ENCODE results near the gene TNFSF9.
"Not testable (repeated sequence)": the region's sequence is repeated elsewhere in the genome, so short reads cannot be mapped to it uniquely, and the experiment has no call there.

The TNFSF9 gene

DNA sequence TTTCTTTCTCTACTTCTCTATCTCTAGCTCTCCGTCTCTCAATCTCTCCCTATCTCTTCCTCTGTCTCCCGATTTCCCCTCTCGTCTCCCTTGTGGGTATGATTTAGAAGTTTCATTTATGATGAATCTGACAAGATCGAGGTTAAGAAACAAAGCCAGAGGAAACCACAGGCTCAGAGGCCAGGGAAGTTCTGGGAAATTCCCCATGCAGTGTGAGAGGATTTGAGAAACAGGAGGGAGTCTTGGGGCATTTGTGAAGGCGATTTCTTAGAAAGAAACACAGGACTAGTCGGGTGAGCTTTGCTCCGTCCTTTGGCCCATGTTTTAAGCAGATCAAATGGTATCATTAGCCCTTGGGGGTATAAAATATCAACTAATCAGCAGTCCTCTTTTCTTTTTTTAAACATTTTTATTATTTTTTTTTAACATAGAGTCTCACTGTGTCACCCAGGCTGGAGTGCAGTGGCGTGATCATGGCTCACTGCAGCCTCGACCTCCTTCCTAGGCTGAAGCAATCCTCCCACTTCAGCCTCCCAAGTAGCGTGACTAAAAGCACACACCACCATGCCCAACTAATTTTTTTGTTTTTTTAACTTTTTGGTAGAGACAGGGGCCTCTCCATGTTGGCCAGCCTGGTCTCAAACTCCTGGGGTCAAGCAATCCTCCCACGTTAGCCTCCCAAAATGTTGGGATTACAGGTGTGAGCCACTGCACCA, 25.8 kb downstream of the TNFSF9 start:
- Histone ChIP-seq H3K27me3 (ENCODE audit: control insufficient read depth in 1 of 2, insufficient read depth in 2 of 2, low read length in 2 of 2) (peaks cover 0 to 5% of the 10 kb centered on the region in 2 donors), H3K36me3 (ENCODE audit: control insufficient read depth in 2 of 2, insufficient read depth in 2 of 2, low read length in 2 of 2) (no peaks in the 10 kb centered on the region), H3K27ac (ENCODE audit: low read length) (no peak overlapping the region), H3K9me3 (ENCODE audit: control insufficient read depth in 2 of 2, low read length in 2 of 2) (no peaks in the 10 kb centered on the region), H3K4me3 (ENCODE audit: low read length in 2 of 2) (no peak overlapping the region), H3K9ac (ENCODE audit: low read length in 2 of 2) (no peak overlapping the region), H3K4me1 (ENCODE audit: control insufficient read depth, insufficient read depth, low read length) (no peaks in the 10 kb centered on the region)

DNA sequence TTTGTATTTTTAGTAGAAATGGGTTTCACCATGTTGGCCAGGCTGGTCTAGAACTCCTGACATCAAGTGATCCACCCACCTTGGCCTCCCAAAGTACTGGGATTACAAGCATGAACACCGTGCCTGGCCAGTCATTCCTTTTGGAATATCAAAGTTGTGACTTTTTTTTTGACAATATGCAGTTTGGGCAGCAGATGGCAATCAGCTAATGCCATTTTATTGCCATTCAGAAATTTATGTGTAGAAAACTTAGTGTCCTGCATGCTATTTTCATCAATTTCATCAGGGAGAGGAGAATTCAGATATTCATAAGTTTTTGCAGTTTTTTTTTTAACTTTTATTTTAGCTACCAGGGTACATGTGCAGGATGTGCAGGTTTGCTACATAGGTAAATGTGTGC, 31.6 kb downstream of the TNFSF9 start:
- H3K36me3 ChIP-seq (ENCODE audit: control insufficient read depth in 2 of 2, insufficient read depth in 2 of 2, low read length in 2 of 2); H3K27ac ChIP-seq (ENCODE audit: low read length); H3K9ac ChIP-seq (ENCODE audit: low read length in 2 of 2); H3K27me3 ChIP-seq (ENCODE audit: control insufficient read depth in 1 of 2, insufficient read depth in 2 of 2, low read length in 2 of 2); H3K4me1 ChIP-seq (ENCODE audit: control insufficient read depth, insufficient read depth, low read length); H3K4me3 ChIP-seq (ENCODE audit: low read length in 2 of 2): not testable (repeated sequence)
- peaks cover 4 to 12% of the 10 kb centered on the region in 2 donors for H3K9me3 ChIP-seq (ENCODE audit: control insufficient read depth in 2 of 2, low read length in 2 of 2)

DNA sequence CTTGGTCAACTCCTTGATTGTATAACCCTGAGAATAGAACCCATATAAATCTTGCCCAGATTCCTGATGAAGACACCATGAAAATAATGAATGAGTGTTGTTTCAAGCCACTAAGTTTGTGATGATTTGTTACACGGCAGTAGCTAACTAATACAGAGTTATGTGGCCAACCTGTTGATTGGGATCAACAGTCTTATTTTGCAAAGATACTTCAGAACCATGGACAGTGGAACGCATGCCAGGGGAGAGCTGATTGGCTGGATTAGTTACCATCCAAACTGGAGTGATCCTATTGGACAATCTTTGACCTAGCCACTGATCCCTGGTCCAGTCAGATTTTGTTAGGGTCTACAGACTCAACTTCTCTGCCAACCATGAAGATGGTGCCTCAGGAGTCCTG, 33.6 kb downstream of the TNFSF9 start:
- Histone ChIP-seq H3K4me3 (ENCODE audit: low read length in 2 of 2) (no peak overlapping the region), H3K27ac (ENCODE audit: low read length) (no peak overlapping the region), H3K36me3 (ENCODE audit: control insufficient read depth in 2 of 2, insufficient read depth in 2 of 2, low read length in 2 of 2) (no peaks in the 10 kb centered on the region)

DNA sequence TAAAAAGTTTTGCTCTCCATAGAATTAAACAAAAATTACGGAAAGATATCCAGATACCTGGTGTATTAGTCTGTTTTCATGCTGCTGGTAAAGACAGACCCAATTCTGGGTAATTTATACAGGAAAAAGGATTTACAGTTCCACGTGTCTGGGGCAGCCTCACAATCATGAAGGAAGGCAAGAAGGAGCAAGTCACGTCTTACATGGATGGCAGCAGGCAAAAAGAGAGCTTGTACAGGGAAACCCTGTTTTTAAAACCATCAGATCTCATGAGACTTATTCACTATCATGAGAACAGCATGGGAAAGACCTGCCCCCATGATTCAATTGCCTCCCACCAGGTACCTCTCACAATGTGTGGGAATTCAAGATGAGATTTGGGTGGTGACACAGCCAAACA, 35.9 kb downstream of the TNFSF9 start:
- H3K9ac ChIP-seq (ENCODE audit: low read length in 2 of 2); H3K36me3 ChIP-seq (ENCODE audit: control insufficient read depth in 2 of 2, insufficient read depth in 2 of 2, low read length in 2 of 2); H3K27ac ChIP-seq (ENCODE audit: low read length); H3K4me3 ChIP-seq (ENCODE audit: low read length in 2 of 2); H3K4me1 ChIP-seq (ENCODE audit: control insufficient read depth, insufficient read depth, low read length); H3K27me3 ChIP-seq (ENCODE audit: control insufficient read depth in 1 of 2, insufficient read depth in 2 of 2, low read length in 2 of 2): not testable (repeated sequence)
- H3K9me3 ChIP-seq (ENCODE audit: control insufficient read depth in 2 of 2, low read length in 2 of 2) = peaks cover 7 to 12% of the 10 kb centered on the region in 2 donors

More for the DNA sequence above, 33.6 kb downstream of the TNFSF9 start:
- Histone ChIP-seq H3K9ac (ENCODE audit: low read length in 2 of 2) (no peak overlapping the region), H3K9me3 (ENCODE audit: control insufficient read depth in 2 of 2, low read length in 2 of 2) (peaks cover 4 to 12% of the 10 kb centered on the region in 2 donors), H3K4me1 (ENCODE audit: control insufficient read depth, insufficient read depth, low read length) (no peaks in the 10 kb centered on the region), H3K27me3 (ENCODE audit: control insufficient read depth in 1 of 2, insufficient read depth in 2 of 2, low read length in 2 of 2) (peaks cover 0 to 2% of the 10 kb centered on the region in 2 donors)

DNA sequence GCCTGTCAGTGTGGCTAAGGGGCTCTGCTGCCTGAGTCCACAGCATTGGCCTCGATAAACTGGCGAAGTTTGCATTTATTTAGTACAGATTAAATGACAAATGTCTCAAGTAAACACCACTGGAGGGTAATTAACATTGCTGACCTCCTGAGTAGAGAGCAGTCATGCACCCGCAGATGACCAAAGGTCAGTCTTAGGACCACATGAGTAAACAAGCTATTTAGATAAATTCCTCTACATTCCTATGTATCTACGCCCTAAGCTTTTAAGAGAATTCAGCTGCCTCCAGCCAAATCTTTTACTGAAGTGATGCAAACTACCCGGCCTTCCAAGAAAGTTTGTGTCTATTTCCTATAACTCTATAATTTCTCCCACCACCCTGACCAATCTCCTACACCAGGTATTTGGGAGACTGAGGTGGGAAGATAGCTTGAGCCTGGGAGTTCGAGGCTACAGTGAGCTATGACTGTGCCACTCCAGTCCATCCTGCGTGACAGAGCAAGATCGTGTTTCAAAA, 37.2 kb downstream of the TNFSF9 start:
- no peak overlapping the region for H3K9ac ChIP-seq (ENCODE audit: low read length in 2 of 2)
- peaks cover 0 to 6% of the 10 kb centered on the region in 2 donors for H3K27me3 ChIP-seq (ENCODE audit: control insufficient read depth in 1 of 2, insufficient read depth in 2 of 2, low read length in 2 of 2)
- H3K9me3 ChIP-seq (ENCODE audit: control insufficient read depth in 2 of 2, low read length in 2 of 2) = peaks cover 7 to 8% of the 10 kb centered on the region in 2 donors
- no peak overlapping the region for H3K27ac ChIP-seq (ENCODE audit: low read length)
- no peaks in the 10 kb centered on the region for H3K36me3 ChIP-seq (ENCODE audit: control insufficient read depth in 2 of 2, insufficient read depth in 2 of 2, low read length in 2 of 2)
- H3K4me3 ChIP-seq (ENCODE audit: low read length in 2 of 2) = no peak overlapping the region
- no peaks in the 10 kb centered on the region for H3K4me1 ChIP-seq (ENCODE audit: control insufficient read depth, insufficient read depth, low read length)

DNA sequence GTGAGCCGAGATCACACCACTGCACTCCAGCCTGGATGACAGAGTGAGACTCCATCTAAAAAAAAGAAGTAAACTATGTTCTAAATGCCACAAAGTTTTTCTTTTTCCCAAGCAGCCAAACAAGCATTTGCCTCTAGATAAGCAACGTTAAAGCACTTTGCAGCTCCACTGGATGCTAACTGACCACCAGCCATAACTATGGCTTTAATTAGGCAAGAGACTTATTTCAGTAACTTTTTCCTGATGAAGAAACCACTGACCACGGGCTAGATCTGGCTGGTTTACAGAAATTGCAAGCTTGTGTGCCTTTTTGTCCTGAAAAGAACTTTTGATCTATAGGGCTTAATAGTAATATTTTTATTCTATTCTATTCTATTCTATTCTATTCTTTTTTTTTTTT, 38.0 kb downstream of the TNFSF9 start:
- peaks cover 0 to 6% of the 10 kb centered on the region in 2 donors for H3K27me3 ChIP-seq (ENCODE audit: control insufficient read depth in 1 of 2, insufficient read depth in 2 of 2, low read length in 2 of 2)
- no peak overlapping the region for H3K9ac ChIP-seq (ENCODE audit: low read length in 2 of 2)
- H3K9me3 ChIP-seq (ENCODE audit: control insufficient read depth in 2 of 2, low read length in 2 of 2) = peaks cover 4 to 7% of the 10 kb centered on the region in 2 donors
- no peaks in the 10 kb centered on the region for H3K36me3 ChIP-seq (ENCODE audit: control insufficient read depth in 2 of 2, insufficient read depth in 2 of 2, low read length in 2 of 2)
- no peak overlapping the region for H3K4me3 ChIP-seq (ENCODE audit: low read length in 2 of 2)
- H3K27ac ChIP-seq (ENCODE audit: low read length) = no peak overlapping the region
- no peaks in the 10 kb centered on the region for H3K4me1 ChIP-seq (ENCODE audit: control insufficient read depth, insufficient read depth, low read length)

DNA sequence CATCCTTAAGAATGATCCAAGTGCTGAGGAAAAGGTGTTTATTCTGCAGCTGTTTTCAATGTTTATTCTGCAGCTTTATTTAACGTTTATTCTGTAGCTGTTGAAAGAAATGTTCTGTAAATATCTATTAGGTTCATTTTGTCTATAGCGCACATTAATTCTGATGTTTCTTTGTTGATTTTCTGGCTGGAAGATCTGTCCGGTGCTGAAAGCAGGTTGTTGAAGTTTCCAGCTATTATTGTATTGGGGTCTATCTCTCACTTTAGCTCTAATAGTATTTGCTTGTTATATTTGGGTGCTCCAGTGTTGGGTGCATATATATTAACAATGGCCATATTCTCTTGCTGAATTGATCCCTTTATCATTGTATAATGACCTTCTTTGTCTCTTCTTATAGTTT, 39.9 kb downstream of the TNFSF9 start:
- no peaks in the 10 kb centered on the region for H3K4me1 ChIP-seq (ENCODE audit: control insufficient read depth, insufficient read depth, low read length)
- H3K9me3 ChIP-seq (ENCODE audit: control insufficient read depth in 2 of 2, low read length in 2 of 2) = peaks cover 0 to 3% of the 10 kb centered on the region in 2 donors
- H3K36me3 ChIP-seq (ENCODE audit: control insufficient read depth in 2 of 2, insufficient read depth in 2 of 2, low read length in 2 of 2) = no peaks in the 10 kb centered on the region
- peaks cover 0 to 7% of the 10 kb centered on the region in 2 donors for H3K27me3 ChIP-seq (ENCODE audit: control insufficient read depth in 1 of 2, insufficient read depth in 2 of 2, low read length in 2 of 2)
- H3K4me3 ChIP-seq (ENCODE audit: low read length in 2 of 2) = no peak overlapping the region
- no peak overlapping the region for H3K27ac ChIP-seq (ENCODE audit: low read length)
- H3K9ac ChIP-seq (ENCODE audit: low read length in 2 of 2) = no peak overlapping the region

DNA sequence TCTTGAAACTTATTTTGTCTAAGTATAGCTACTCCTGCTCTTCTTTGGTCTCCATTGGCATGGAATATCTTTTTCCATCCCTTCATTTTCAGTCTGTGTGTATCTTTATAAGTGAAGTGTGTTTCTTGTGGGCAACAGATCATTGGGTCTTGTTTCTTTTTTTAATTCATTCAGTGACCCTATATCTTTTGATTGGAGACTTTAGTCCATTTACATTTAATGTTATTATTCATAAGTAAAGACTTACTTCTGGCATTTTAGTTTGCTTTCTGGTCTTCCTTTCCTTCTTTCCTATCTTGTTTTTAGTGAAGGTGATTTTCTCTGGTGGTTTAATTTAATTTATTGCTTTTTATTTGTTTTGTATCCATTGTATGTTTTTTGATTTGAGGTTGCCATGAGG, 40.3 kb downstream of the TNFSF9 start:
- no peaks in the 10 kb centered on the region for H3K4me1 ChIP-seq (ENCODE audit: control insufficient read depth, insufficient read depth, low read length)
- no peak overlapping the region for H3K9ac ChIP-seq (ENCODE audit: low read length in 2 of 2)
- no peak overlapping the region for H3K27ac ChIP-seq (ENCODE audit: low read length)
- H3K9me3 ChIP-seq (ENCODE audit: control insufficient read depth in 2 of 2, low read length in 2 of 2) = peaks cover 0 to 3% of the 10 kb centered on the region in 2 donors
- no peaks in the 10 kb centered on the region for H3K36me3 ChIP-seq (ENCODE audit: control insufficient read depth in 2 of 2, insufficient read depth in 2 of 2, low read length in 2 of 2)
- H3K4me3 ChIP-seq (ENCODE audit: low read length in 2 of 2) = no peak overlapping the region
- H3K27me3 ChIP-seq (ENCODE audit: control insufficient read depth in 1 of 2, insufficient read depth in 2 of 2, low read length in 2 of 2) = peaks cover 0 to 7% of the 10 kb centered on the region in 2 donors

DNA sequence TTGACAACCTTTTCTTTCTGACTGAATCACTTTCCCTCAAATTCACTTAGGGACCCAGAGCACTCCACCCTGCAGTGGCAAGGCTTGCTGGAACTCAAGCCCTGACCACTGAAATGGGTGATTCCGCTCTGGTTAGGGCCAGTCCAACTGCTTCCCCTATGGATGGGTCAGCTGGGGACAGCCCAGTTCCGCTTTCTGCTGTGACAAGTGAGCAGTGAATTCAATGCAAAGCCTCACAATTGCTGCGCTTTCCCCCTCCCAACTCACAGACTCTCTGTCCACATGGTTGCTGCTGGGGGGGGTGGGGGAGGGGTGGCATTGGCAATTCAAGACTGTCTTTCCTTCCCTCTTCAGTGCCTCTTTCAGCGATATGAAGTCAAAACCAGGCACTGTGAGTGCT, 41.4 kb downstream of the TNFSF9 start:
- Histone ChIP-seq H3K4me3 (ENCODE audit: low read length in 2 of 2) (no peak overlapping the region), H3K4me1 (ENCODE audit: control insufficient read depth, insufficient read depth, low read length) (no peaks in the 10 kb centered on the region), H3K27me3 (ENCODE audit: control insufficient read depth in 1 of 2, insufficient read depth in 2 of 2, low read length in 2 of 2) (peaks cover 0 to 7% of the 10 kb centered on the region in 2 donors), H3K36me3 (ENCODE audit: control insufficient read depth in 2 of 2, insufficient read depth in 2 of 2, low read length in 2 of 2) (no peaks in the 10 kb centered on the region), H3K27ac (ENCODE audit: low read length) (no peak overlapping the region), H3K9ac (ENCODE audit: low read length in 2 of 2) (no peak overlapping the region), H3K9me3 (ENCODE audit: control insufficient read depth in 2 of 2, low read length in 2 of 2) (peaks cover 0 to 3% of the 10 kb centered on the region in 2 donors)

DNA sequence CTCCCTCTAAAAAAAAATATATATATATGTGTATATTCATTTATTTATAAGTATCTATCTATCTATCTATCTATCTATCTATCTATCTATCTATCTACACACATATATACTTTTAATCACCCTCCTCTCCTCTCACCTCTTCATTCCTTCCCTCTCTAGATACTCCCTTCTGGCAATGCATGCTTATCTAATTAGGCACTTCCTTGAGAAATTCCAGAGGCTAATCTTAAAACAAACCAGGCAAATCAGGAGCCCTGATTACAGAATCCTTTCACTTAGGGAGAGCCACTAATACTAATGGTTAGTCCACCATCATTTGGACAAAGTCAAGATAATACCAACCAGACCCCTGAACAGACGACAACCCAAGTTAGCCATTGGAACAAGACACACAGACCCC, 42.5 kb downstream of the TNFSF9 start:
- no peaks in the 10 kb centered on the region for H3K36me3 ChIP-seq (ENCODE audit: control insufficient read depth in 2 of 2, insufficient read depth in 2 of 2, low read length in 2 of 2)
- H3K27ac ChIP-seq (ENCODE audit: low read length) = no peak overlapping the region
- no peak overlapping the region for H3K4me3 ChIP-seq (ENCODE audit: low read length in 2 of 2)
- no peak overlapping the region for H3K9ac ChIP-seq (ENCODE audit: low read length in 2 of 2)
- H3K27me3 ChIP-seq (ENCODE audit: control insufficient read depth in 1 of 2, insufficient read depth in 2 of 2, low read length in 2 of 2) = peaks cover 0 to 7% of the 10 kb centered on the region in 2 donors
- H3K4me1 ChIP-seq (ENCODE audit: control insufficient read depth, insufficient read depth, low read length) = no peaks in the 10 kb centered on the region
- H3K9me3 ChIP-seq (ENCODE audit: control insufficient read depth in 2 of 2, low read length in 2 of 2) = peaks cover 0 to 3% of the 10 kb centered on the region in 2 donors

DNA sequence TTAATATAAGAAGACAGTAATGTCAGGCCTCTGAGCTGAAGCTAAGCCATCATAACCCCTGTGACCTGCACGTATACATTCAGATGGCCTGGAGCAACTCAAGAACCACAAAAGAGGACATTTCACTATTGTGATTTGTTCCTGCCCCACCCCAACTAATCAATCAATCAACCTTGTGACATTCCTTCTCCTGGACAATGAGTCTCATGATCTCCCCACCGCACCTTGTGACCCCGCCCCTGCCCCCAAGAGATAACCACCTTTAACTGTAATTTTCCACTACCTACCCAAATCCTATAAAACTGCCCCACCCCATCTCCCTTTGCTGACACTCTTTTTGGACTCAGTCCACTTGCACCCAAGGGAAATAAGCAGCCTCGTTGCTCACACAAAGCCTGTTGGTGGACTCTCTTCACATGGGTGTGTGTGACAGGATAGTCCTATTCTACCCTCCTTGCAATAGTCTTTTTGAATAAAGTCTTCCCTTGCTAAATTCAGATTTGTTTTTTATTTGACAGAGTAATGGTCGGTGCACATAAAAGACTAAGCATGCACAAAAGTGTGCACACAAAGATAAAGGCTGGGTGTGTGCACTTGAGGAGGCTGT, 46.1 kb downstream of the TNFSF9 start:
- Histone ChIP-seq H3K4me1 (ENCODE audit: control insufficient read depth, insufficient read depth, low read length) (no peaks in the 10 kb centered on the region), H3K27ac (ENCODE audit: low read length) (no peak overlapping the region), H3K4me3 (ENCODE audit: low read length in 2 of 2) (no peak overlapping the region), H3K9ac (ENCODE audit: low read length in 2 of 2) (no peak overlapping the region), H3K9me3 (ENCODE audit: control insufficient read depth in 2 of 2, low read length in 2 of 2) (no peaks in the 10 kb centered on the region), H3K27me3 (ENCODE audit: control insufficient read depth in 1 of 2, insufficient read depth in 2 of 2, low read length in 2 of 2) (peaks cover 0 to 7% of the 10 kb centered on the region in 2 donors), H3K36me3 (ENCODE audit: control insufficient read depth in 2 of 2, insufficient read depth in 2 of 2, low read length in 2 of 2) (no peaks in the 10 kb centered on the region)
